Panc1 (cell line): Measurements from ENCODE around the gene TNNC1.

Source experiments
- POLR2AphosphoS5 ChIP-seq: IDR thresholded peaks from 2 replicates; pipeline ENCODE4 v1.6.1; 2012; ENCODE audit warnings: mild to moderate bottlenecking, low read depth, low read length, moderate library complexity
- TF ChIP-seq, protein P1 (sequence below): fragments of 450-650 bp; IDR thresholded peaks from 2 replicates; pipeline ENCODE4 v1.5.1; 2017; ENCODE audit warnings: mild to moderate bottlenecking
- TF ChIP-seq, protein P2 (sequence below), 2 experiments: IDR thresholded peaks; 2 replicates each; pipeline ENCODE4 v1.6.1; 2011 to 2012; ENCODE audit warnings: low read depth in 2 of 2, control low read depth in 1 of 2, low read length in 1 of 2, mild to moderate bottlenecking in 1 of 2, moderate library complexity in 1 of 2; ENCODE audit not compliant: insufficient read depth in 1 of 2

DNA sequence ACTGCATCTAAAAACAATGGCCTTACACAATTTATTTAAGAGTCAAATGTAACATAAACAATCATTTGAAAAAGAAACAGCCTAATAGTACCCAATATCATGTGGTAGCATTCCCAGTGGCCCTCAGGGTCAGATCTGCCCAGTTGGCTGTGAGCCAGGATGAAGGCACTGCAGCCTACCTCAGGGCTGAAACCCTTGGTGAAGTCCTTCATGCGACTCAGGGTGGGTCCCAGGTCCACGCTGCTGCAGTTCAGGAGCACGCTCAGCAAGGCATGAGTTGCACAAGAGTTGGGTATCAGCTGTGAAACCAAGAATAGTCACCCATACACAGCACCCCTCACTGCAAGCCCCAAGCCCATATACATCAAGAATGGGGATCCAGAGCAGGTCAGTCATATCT, 46.1 kb downstream of the TNNC1 start:
- TF ChIP-seq, protein P1, sequence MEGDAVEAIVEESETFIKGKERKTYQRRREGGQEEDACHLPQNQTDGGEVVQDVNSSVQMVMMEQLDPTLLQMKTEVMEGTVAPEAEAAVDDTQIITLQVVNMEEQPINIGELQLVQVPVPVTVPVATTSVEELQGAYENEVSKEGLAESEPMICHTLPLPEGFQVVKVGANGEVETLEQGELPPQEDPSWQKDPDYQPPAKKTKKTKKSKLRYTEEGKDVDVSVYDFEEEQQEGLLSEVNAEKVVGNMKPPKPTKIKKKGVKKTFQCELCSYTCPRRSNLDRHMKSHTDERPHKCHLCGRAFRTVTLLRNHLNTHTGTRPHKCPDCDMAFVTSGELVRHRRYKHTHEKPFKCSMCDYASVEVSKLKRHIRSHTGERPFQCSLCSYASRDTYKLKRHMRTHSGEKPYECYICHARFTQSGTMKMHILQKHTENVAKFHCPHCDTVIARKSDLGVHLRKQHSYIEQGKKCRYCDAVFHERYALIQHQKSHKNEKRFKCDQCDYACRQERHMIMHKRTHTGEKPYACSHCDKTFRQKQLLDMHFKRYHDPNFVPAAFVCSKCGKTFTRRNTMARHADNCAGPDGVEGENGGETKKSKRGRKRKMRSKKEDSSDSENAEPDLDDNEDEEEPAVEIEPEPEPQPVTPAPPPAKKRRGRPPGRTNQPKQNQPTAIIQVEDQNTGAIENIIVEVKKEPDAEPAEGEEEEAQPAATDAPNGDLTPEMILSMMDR, result no peak
- TF ChIP-seq, protein P2, sequence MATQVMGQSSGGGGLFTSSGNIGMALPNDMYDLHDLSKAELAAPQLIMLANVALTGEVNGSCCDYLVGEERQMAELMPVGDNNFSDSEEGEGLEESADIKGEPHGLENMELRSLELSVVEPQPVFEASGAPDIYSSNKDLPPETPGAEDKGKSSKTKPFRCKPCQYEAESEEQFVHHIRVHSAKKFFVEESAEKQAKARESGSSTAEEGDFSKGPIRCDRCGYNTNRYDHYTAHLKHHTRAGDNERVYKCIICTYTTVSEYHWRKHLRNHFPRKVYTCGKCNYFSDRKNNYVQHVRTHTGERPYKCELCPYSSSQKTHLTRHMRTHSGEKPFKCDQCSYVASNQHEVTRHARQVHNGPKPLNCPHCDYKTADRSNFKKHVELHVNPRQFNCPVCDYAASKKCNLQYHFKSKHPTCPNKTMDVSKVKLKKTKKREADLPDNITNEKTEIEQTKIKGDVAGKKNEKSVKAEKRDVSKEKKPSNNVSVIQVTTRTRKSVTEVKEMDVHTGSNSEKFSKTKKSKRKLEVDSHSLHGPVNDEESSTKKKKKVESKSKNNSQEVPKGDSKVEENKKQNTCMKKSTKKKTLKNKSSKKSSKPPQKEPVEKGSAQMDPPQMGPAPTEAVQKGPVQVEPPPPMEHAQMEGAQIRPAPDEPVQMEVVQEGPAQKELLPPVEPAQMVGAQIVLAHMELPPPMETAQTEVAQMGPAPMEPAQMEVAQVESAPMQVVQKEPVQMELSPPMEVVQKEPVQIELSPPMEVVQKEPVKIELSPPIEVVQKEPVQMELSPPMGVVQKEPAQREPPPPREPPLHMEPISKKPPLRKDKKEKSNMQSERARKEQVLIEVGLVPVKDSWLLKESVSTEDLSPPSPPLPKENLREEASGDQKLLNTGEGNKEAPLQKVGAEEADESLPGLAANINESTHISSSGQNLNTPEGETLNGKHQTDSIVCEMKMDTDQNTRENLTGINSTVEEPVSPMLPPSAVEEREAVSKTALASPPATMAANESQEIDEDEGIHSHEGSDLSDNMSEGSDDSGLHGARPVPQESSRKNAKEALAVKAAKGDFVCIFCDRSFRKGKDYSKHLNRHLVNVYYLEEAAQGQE (IDR thresholded peaks at IDR 0.05; ENCODE audit: insufficient read depth in 1 of 2, low read depth in 2 of 2, low read length in 1 of 2), result no peak
- no peak for TF ChIP-seq POLR2AphosphoS5
